Measurements from ENCODE around the gene USF2. TPM values are rescaled to one million over a fixed set of nuclear protein-coding genes. Genes with fewer than 3 reads are reported as not detected.

Gene USF2
- total RNA-seq, 1 donor from 2014 or later = 133 TPM

DNA sequence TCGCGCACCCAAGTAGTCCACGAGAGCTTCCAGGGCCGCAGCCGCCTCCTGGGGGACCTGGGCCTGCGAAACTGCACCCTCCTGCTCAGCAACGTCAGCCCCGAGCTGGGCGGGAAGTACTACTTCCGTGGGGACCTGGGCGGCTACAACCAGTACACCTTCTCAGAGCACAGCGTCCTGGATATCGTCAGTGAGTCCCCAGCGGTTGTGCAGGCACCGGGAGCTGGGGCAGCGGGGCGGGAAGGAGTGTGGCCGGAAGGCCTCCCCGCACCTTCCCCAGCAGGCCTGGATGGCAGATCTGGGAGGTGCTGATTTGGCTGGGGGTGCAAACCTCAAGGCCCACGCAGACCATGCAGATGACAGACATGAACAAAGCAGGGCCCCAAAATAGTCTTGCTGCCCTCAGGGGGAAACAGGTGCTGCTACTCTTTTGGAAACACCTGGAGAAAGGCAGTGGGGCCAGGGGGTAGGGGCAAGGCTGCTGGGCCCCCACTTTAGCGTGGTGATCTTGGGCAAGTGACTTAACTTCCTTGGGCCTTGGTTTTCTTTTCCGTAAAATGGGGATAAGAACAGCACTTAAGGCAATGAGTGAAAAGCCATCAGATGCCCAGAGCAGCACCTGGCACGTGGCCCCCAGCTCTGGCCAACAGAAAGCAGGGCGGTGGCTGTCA is 27.2 kb downstream of the USF2 start:
- Mint-ChIP-seq H3K36me3 (no peaks in the 10 kb centered on the region), H3K4me3 (no peak overlapping the region), H3K27ac (no peak overlapping the region), H3K4me1 (ENCODE audit: unreplicated experiment) (no peaks in the 10 kb centered on the region), H3K27me3 (peaks cover 10% of the 10 kb centered on the region), H3K9me3 (no peaks in the 10 kb centered on the region)
- TF ChIP-seq, protein P1, sequence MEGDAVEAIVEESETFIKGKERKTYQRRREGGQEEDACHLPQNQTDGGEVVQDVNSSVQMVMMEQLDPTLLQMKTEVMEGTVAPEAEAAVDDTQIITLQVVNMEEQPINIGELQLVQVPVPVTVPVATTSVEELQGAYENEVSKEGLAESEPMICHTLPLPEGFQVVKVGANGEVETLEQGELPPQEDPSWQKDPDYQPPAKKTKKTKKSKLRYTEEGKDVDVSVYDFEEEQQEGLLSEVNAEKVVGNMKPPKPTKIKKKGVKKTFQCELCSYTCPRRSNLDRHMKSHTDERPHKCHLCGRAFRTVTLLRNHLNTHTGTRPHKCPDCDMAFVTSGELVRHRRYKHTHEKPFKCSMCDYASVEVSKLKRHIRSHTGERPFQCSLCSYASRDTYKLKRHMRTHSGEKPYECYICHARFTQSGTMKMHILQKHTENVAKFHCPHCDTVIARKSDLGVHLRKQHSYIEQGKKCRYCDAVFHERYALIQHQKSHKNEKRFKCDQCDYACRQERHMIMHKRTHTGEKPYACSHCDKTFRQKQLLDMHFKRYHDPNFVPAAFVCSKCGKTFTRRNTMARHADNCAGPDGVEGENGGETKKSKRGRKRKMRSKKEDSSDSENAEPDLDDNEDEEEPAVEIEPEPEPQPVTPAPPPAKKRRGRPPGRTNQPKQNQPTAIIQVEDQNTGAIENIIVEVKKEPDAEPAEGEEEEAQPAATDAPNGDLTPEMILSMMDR (conservative IDR thresholded peaks at IDR 0.05) = no peak
- no peak for DNase-seq (ENCODE audit: extremely low spot score, unreplicated experiment)

GRCh38 chr19:35296644-35297514 is 28.1 kb downstream of the USF2 start:
- TF ChIP-seq, protein P1 (conservative IDR thresholded peaks at IDR 0.05) = no peak
- Mint-ChIP-seq H3K9me3 (no peaks in the 10 kb centered on the region), H3K4me3 (no peak overlapping the region), H3K27ac (no peak overlapping the region), H3K36me3 (no peaks in the 10 kb centered on the region), H3K27me3 (peaks cover 4% of the 10 kb centered on the region), H3K4me1 (ENCODE audit: unreplicated experiment) (no peaks in the 10 kb centered on the region)
- no peak for DNase-seq (ENCODE audit: extremely low spot score, unreplicated experiment)

- H3K27me3 Mint-ChIP-seq = peaks cover 4% of the 10 kb centered on the region
- TF ChIP-seq, protein P1 (conservative IDR thresholded peaks at IDR 0.05) = no peak
- no peaks in the 10 kb centered on the region for H3K9me3 Mint-ChIP-seq
- no peaks in the 10 kb centered on the region for H3K4me1 Mint-ChIP-seq (ENCODE audit: unreplicated experiment)
- H3K27ac Mint-ChIP-seq = no peak overlapping the region
- H3K36me3 Mint-ChIP-seq = no peaks in the 10 kb centered on the region
- DNase-seq (ENCODE audit: extremely low spot score, unreplicated experiment) = no peak
- H3K4me3 Mint-ChIP-seq = no peak overlapping the region
Observed at GRCh38 chr19:35297515-35297848, 28.7 kb downstream of the USF2 start.

DNA sequence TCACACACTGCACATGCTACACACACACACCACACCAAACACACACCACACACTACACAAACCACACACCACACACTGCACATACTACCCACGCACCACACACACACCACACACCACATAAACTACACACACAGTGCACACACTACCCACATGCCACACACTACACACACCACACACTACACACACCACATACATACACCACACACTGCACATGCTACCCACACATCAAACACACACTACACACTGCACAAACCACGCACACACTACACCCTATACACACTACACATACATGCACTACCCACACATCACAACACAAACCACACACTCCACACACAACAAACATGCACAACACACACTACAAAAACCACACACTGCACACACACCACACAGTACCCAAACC is 29.2 kb downstream of the USF2 start:
- no peak overlapping the region for H3K27ac Mint-ChIP-seq
- H3K36me3 Mint-ChIP-seq = no peaks in the 10 kb centered on the region
- TF ChIP-seq, protein P1 (conservative IDR thresholded peaks at IDR 0.05) = no peak
- H3K4me3 Mint-ChIP-seq = no peak overlapping the region
- no peaks in the 10 kb centered on the region for H3K9me3 Mint-ChIP-seq
- DNase-seq (ENCODE audit: extremely low spot score, unreplicated experiment) = no peak
- H3K4me1 Mint-ChIP-seq (ENCODE audit: unreplicated experiment) = no peaks in the 10 kb centered on the region
- peaks cover 4% of the 10 kb centered on the region for H3K27me3 Mint-ChIP-seq

GRCh38 chr19:35298561-35298972 is 29.8 kb downstream of the USF2 start:
- Mint-ChIP-seq H3K27me3 (peaks cover 4% of the 10 kb centered on the region), H3K9me3 (no peaks in the 10 kb centered on the region), H3K27ac (no peak overlapping the region), H3K4me3 (no peak overlapping the region), H3K36me3 (no peaks in the 10 kb centered on the region), H3K4me1 (ENCODE audit: unreplicated experiment) (no peaks in the 10 kb centered on the region)
- TF ChIP-seq, protein P1 (conservative IDR thresholded peaks at IDR 0.05) = no peak
- no peak for DNase-seq (ENCODE audit: extremely low spot score, unreplicated experiment)

All from type B pancreatic cell (in vitro differentiated cells).